Measurements from ENCODE around the gene JAKMIP1.

- TF ChIP-seq STAG1 (CRISPR knock-in tag; IDR thresholded peaks at IDR 0.05), result no peak
- no peak for TF ChIP-seq CEBPZ (IDR thresholded peaks at IDR 0.05; ENCODE audit: low read length)
- no peak for TF ChIP-seq HCFC1 (IDR thresholded peaks at IDR 0.05; ENCODE audit: low read depth, low read length)
- no peak for TF ChIP-seq ZNF549 (CRISPR knock-in tag; IDR thresholded peaks at IDR 0.05)
- TF ChIP-seq CREB1 (IDR thresholded peaks at IDR 0.05), result no peak
- TF ChIP-seq CREB1 (CRISPR knock-in tag; IDR thresholded peaks at IDR 0.05), result no peak
- TF ChIP-seq ZNF513 (CRISPR knock-in tag; conservative IDR thresholded peaks at IDR 0.05), result no peak
- TF ChIP-seq RELA (CRISPR knock-in tag; IDR thresholded peaks at IDR 0.05), result no peak
- no peak for TF ChIP-seq DNMT1 (CRISPR knock-in tag; IDR thresholded peaks at IDR 0.05)
- no peak for TF ChIP-seq MAFK (conservative IDR thresholded peaks at IDR 0.05 in 1 of 2, IDR thresholded peaks at IDR 0.05 in 1 of 2; ENCODE audit: low read length in 2 of 2)
- TF ChIP-seq ZNF557 (CRISPR knock-in tag; IDR thresholded peaks at IDR 0.05), result no peak
- no peak for TF ChIP-seq HMGXB4 (CRISPR knock-in tag; IDR thresholded peaks at IDR 0.05; ENCODE audit: borderline replicate concordance in 1 of 2, low read depth in 1 of 2)
- no peak for TF ChIP-seq ZBTB33 (CRISPR knock-in tag; IDR thresholded peaks at IDR 0.05)
Observed at GRCh38 chr4:6205973-6206372, 5.6 kb upstream of the JAKMIP1 start.
